ENCODE measurements around the gene COG2.
A peak's percentile ranks its signal among the peaks of the same experiment; 100 is the strongest.
"Not testable (repeated sequence)": the region's sequence is repeated elsewhere in the genome, so short reads cannot be mapped to it uniquely, and the experiment has no call there.

Gene COG2

DNA sequence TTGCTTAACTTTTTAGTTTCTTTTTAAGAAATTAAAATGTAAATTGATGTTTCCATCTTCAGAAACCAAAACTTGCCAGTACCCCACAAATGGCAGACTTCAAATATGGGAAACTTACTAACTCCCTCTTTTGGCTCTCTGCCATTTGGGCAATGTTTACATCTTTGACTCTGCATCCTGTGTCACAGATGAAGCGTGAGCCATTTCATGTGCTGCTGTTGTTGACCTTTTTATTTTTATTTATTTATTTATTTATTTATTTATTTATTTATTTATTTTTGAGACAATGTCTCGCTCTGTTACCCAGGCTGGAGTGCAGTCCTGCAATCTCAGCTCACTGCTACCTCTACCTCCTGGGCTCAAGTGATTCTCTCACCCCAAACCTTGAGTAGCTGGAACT, 16.0 kb upstream of the COG2 start:
- DNase-seq, result no peak

DNA sequence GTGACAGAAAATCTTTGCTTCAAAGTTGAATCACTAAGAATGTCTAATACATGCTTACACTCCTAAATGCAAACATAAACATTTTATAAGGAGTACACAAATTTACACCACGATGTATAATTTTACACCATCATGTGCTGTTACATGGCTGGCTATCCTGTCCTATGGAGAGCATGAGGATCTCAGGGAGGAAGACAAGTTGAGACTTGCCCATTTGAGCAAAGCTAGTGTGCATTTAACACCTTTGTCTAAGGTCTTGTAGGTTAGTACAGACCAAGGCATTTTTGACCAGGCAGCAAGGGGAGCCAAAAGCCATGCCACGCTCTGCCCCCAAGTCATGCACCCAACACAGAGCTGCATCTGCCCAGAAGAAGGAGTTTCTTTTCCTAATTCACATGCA, 14.5 kb upstream of the COG2 start:
- no peak for DNase-seq

DNA sequence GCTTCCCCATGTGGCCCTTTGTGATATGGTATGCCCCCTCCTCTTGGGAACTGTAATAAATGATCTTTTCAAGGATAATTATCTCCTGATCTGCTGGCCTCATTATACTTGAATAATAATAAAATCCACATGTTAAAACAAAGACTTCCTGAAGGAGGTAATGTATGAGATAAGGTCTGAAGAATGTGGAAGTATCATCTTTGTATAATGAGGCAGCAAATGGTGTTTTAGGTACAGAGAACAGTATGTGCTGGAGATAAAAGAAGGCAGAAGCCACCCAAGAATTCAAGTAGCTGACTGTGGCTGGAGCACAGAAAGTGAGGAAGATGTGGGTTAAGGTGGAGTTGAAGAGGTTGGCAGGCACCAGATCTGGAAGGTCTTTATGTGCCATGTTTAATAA, 12.8 kb upstream of the COG2 start:
- no peak for DNase-seq

DNA sequence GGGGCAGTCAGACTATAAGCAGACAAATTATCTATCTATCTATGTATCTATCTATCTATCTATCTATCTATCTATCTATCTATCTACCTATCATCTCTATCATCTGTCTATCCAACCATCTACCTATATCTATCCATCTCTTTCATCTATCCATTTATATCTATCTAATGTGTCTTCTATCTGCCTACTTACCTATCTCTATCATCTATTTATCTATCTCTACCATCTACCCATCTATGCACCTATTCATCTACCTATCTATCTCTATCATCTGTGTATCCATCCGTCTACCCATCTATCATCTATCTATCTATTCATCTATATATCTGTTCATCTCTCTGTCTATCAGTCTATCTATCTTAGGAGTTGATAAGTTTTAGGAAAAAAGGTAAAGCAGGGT, 10.8 kb upstream of the COG2 start:
- DNase-seq, result no peak

DNA sequence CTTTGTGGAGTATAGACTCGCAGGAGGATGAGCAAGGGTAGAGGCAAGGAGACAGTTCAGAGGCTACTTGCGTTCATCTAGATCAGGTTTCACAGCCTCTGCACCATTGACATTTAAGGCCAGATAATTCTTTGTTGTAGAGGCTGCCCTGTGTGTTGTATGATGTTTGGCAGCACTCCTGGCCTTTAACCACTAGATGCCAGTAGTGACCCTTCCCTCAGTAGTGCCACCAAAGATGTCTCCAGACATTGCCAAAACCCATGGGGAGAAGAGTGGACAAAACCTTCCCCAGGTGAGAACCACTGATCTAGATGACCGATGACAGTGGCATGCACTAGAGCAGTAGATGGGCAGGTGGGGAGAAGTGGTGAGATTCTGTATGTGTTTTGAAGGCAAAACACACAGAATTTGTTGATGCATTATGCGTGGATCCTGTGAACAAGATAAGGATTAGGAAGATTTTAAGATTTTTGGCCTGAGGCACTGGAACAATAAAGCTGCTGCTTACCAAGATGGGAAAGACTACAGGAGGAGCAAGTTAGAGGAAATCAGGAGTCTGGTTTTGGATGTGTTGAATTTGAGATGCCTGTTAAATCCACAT, 9.9 kb upstream of the COG2 start:
- DNase-seq, result peak; percentile 54 to 56

DNA sequence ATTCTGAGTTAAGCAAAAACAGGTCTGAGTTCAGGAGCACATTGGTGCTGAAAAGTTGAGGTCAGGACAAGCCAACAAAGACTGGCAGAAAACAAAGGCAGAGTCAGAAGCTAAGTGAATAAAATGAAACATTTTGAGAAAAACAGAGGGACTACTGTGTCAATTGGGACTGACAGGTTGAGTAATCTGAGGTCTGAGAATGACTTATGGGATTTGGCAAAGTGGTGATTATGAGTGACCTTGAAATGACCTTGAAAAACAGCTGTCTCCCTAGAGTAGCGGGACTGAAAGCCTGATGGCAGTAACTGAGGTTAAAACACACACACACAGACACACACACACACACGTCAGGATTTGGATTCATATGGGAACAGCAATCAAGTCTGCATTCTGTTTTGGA, 8.8 kb upstream of the COG2 start:
- no peak for DNase-seq

DNA sequence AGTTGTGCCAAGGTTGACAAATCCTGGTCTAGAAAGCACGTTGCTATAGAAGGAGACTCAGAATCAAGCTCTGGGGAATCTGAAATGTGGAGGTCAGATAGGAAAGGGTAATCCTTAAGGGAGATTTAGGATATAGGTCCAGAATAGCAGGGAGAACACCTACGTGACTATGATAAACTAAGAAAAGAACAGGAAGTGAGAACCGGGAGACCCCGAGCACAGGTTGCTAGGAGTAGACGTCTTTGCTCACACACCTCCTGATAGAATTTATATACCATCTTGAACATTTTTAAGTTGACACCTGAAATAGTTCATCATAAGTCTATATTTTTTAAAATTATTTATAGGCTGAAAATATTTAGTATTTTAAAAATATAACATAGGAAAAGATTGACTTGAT, 7.9 kb upstream of the COG2 start:
- DNase-seq, result no peak

DNA sequence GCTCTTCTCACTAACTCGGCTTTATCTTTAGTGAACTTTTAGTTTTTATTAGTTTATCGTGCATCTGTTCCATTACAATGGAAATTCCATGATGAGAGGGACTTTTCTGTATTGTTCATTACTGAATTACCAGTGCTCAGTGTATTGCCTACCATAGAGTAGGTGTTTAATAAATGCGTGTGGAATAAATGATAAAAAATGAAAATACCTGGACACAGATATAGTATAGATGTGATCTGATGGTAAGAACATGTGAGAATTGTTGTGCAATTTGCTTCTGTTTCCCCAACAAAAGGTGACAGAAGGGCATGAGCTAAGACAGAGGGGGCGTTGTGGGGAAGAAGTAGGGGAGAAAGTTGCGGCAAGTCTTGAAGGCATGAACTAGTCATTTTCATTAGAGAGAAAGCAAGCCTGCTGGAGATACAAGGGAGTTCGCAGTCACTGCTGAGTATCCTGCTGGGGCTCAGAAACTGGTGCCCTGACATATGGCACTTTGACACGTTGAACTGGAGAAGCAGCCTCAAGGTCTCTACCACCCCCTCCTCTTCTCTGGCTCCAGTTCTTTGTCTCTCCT, 5.6 kb upstream of the COG2 start:
- no peak for DNase-seq

DNA sequence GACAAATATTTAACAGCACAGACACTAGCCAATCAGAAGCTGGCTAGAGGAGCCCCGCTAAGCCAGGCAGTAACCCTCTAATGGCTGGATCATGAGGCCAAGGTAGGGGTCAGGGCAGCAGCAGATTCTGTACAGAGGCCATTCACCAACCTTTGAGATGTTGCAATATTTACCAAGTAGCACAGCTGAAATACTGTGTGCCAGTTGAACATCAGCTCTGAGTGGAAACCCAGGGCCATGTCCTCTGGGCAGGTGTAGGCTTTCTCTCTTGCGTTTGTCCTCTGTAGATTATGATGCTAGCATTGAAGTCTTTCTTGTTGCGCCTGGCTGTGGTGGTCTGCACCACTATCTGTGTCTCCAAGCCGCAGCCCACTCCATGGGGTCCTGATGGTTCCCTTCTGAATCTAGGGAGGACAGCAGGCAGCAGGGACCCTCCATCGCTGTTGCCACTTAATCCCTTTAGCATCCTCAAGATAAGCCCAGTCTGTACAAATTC, 2.5 kb upstream of the COG2 start:
- DNase-seq, result no peak

DNA sequence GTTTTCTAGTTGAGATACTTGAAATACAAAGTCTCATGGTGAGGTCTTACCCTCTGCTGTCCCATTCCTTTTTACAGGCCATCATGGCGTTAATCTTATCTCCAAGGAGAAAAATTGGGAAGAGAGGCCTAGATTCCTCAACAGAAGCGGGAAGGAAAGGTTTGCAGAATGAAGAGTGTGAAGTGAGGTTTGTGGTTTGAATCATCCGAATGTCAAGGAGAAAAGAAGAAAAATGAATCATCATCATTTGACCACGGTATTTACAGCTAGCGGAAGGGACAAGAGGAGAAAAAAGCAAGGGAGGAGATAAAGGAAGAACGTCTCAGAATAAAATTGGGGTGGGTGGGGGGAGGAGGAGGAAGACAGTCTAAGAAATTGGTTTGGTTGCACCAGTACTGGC, 935 bp upstream of the COG2 start:
- DNase-seq, result no peak

DNA sequence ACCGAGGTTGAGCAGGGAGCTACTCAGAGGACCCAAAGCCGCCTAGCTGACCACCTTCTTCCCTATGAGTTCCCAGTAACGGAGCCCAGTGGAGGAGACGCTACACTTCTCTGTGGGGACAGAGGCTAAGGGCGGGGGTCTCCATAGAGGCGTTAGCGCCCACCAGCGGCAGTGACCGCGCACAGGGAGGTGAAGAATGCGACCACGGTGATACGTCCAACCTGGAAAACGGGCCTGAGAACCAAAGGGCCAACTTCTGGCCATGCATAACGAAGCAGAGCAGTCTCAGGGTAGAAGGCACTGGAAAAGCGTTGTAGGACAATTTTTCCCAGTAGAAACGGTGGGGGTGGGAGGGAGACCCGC, 400 bp upstream of the COG2 start:
- no peak for DNase-seq

DNA sequence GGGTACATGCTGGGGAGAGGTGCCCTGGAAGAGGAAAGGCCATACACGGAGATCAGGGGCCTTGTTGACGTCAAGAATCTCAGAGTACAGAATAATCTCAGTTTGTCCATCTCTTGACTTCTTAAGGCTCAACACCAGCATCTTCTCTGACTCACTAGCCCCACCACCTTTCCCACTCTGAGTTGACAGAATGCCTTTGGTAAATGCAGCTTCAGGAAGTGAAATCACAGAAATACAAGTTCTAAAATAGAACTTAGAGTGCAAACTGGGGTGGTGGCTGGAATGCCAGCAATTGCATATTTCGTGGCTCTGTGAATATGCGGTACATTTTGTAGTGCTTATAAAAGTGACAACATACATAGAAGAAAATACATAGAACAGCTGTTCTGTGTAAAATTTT, 1.6 kb downstream of the COG2 start:
- no peak for DNase-seq

DNA sequence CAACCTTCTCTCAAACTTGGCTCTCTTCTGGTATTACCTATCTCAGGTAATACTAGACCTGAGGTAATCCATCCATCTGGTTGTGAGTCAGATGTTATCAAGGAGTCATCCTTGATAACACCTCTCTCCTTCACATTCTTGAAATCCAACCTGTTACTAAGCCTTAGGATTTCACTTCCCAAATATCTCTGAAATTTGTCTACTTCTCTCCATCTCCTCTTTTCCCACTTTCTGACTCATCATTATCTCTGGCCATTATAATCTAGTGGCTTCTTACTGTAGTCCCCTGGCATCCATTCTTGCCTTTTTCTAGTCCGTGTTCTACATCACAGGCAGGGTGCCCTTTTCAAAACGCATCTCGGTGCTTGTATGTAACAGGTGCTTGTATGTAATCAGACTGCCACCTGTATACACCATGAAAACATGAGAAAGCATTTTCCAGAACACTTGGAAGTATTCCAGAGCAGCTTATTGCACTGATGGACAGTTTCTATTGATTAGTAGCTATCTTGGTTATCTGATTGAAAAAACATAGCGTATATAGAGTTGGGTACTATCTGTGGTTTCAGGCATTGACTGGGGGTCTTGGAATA, 4.5 kb downstream of the COG2 start:
- no peak for DNase-seq

DNA sequence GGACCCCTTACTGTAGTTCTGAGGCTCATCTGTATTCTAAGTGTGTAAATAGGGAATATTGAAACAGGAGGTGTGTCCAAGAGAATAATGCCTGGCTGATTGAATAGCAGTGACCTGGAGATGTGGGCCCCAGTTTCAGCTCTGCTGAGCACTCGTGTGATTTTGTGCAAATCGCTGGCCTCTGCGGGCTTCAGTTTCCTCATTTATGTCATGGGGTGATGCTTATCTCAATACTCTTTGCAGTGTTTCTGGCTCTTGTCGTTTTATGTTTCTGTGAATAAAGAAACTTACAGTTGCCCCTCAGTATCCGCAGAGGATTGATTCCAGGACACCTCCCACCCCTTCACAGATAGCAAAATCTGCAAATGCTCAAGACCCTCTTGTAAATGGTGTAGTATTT, 5.0 kb downstream of the COG2 start:
- no peak for DNase-seq

DNA sequence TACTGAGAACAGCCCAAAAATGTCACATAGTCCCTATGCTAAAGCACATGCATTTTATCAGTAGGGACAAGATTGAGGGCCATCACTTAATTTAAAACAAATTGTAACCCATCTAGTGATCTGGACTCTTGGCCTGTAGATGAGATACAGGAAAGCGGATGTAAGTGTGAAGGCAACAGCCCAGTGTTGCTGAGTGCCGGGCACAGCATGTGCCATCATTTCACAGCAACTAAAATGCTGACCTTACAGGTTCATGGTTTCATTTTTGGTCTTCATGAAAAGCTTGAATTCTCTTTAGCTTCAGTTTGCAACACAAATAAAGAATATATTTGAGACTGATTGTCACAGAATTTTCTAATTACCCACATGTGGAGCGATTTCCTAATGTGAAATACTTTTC, 5.8 kb downstream of the COG2 start:
- DNase-seq, result no peak

DNA sequence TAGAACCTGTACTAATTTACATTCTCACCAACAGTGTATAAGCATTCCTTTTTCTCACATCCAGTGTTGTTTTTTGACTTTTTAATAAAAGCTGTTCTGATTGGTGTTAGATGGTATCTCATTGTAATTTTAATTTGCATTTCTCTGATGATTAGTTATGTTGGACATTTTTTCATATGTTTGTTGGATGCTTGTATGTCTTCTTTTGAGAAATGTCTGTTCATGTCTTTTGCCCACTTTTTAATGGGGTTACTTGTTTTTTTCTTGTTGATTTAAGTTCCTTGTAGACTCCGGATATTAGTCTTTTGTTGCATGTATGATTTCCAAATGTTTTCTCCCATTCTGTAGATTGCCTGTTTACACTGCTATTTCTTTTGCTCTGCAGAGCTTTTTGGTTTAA, 8.0 kb downstream of the COG2 start:
- no peak for DNase-seq

DNA sequence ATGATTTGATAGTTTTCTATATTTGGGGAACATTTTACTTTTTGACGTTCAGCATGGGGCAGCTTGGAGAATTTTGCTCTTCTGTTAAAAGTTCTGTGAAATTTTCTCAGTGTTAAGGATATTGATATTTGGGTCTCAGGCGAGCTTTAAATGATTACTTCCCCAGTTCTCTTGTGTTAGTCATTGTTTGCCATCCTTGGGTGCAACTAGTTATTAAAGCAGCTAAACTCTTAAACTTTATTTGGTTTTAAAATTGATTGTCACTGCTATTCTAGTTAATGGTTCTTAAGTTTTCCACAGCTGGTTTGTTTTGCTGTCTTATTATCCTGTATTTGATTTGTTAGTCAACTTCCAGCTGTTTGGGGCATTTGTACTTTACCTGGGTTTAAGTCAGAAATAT, 9.0 kb downstream of the COG2 start:
- DNase-seq, result no peak

DNA sequence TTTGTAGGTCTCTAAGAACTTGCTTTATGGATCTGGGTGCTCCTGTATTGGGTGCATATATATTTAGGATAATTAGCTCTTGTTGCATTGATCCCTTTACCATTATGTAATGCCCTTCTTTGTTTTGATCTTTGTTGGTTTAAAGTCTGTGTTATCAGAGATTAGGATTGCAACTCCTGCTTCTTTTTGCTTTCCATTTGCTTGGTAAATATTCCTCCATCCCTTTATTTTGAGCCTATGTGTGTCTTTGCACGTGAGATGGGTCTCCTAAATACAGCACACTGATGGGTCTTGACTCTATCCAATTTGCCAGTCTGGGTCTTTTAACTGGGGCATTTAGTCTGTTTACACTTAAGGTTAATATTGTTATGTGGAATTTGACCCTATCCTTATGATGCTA, 14.4 kb downstream of the COG2 start:
- not testable (repeated sequence) for DNase-seq

DNA sequence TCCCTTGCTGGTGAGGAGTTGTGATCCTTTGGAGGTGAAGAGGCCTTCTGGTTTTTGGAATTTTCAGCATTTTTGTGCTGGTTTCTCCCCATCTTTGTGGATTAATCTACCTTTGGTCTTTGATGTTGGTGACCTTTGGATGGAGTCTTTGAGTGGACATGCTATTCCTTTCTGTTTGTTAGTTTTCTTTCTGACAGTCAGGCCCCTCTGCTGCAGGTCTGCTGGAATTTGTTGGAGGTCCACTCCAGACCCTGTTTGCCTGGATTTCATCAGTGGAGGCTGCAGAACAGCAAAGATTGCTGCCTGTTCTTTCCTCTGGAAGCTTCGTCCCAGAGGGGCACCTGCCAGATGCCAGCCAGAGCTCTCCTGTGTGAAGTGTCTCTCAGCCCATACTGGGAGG, 15.8 kb downstream of the COG2 start:
- DNase-seq, result not testable (repeated sequence)

DNA sequence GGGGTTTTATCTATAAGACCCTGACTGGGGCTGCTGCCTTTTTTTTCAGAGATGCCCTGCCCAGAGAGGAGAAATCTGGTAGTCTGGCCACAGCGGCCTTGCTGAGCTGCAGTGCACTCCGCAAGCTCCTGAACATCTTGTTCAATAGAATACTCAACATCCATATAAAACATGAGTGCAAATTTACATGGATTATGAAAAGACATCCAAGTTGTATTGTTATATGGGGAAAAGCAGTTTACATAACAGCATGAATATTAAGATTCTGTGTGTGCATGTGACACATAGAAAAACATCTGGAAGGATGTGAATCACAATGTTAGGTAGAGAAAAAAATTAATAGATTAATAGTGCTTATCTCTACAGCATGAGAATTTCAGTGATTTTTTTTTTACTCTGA, 16.4 kb downstream of the COG2 start:
- DNase-seq, result no peak

DNA sequence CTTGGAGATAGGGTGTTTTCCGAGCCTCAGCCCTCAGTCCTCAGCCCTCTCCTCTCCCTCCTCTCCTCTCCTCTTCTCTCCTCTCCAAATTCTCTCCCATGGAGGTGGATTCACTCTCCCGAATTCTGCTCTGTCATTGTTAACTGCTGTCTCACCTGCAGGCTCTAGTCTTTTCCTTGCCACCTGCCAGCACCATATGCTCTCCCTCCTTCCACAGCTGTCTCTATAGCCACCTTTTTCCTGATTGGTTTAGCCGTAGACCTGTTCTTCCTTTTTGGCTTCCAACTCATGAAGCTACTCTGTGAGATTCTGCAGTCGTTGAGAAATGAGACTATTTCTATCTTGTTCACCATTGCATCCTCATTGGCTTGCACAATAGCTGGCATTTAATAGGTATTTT, 19.7 kb downstream of the COG2 start:
- peak; percentile 14 to 41 for DNase-seq

DNA sequence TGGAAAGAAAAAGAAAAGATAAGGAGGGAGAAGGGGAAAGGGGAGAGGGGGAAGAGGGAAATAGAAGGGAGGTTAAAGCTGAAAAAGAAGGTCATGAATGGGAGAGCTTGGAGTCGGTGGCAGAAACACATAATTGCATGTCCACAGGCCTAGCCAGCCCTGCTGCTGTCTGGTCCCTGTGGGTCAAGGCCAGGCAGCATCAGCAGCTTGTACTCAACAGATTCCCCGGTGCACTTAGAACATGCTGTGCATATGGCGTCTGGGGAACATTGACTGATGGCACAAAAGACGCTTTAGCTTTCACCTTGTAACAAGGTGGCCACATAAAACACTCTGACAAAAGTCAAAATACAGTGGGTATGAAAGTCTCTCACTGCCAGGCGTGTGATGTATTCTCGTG, 25.9 kb downstream of the COG2 start:
- DNase-seq, result no peak

DNA sequence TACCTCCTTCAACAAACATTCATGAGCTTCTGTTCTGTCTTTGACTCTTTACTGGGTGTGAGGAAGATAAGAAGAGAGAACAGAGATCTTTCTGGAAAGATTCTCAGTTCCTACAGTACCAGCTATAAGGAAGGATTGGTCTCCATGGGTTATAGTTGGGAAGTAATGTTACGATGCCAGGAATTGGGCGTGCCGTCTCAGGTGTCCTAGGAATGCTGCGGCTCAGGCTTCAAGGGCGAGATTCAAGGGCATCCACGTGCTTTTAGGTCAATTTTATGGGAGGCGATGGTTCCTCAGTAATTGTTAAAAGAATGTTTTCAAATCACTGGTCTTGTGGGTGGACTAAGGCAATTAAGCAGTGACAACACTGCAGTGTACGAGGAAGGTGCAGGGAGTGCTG, 27.3 kb downstream of the COG2 start:
- DNase-seq, result no peak

DNA sequence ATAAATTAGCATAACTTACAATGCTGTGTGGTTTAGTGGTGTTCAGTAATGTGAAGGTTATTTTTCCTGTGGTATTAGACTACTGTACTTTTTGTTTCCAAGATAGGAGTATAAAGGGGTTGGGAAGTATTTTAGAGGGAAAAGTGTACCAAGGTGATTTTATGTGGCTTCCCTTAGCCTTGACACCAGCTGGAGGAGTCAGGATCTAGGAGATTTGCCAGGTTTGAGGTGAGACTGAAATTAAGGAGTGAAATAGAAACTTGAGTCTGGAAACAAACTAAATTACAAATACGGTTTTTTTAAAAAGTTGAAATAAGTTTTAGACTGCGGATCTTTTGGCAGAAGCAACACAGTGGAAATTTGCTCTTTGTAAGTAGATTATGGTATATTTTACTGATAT, 32.3 kb downstream of the COG2 start:
- DNase-seq, result no peak

DNA sequence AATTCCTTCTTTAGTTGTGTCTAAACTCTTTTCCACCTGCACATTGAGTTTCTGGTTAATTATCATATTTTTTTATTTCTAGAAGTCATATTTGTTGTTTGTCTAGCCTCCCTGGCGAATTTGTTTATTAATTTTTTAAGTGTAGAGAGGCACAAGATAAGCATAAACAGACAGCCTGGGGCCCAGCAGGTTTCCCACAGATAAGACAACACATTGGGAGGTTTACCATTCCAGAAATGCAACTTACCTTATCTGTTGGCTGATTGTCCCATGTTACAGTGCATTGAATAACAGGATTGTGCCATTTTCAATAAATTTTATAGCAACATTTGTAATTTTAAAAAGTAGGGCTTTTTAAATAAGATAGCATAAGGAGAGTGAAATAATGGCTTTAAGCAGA, 34.9 kb downstream of the COG2 start:
- DNase-seq, result no peak
